HepG2 (cell line): ENCODE data around the gene MAT2A. TPM values are rescaled to one million over a fixed set of nuclear protein-coding genes. Genes with fewer than 3 reads are reported as not detected.

ENCODE experiments used
- ATAC-seq: fragments of 200-7000 bp; cut with Tn5 transposase; 3 replicates; pipeline ENCODE4 v1.9.1; 2020; ENCODE audit warnings: mild to moderate bottlenecking, moderate library complexity
- BruUV-seq: library from RNA; stranded (reverse); fragments of 400-500 nt; replicated peaks from 2 replicates; lab custom pipeline; 2021; lab: Mats Ljungman, UMichigan
- CTCF ChIA-PET: fragments of 300-600 bp; formaldehyde crosslinking; extraction: SDS; loops from one replicate; lab custom pipeline; 2021; ENCODE audit warnings: low total read pairs, inconsistent platforms, low intra/inter-chr PET ratio; lab: Yijun Ruan, JAX
- POLR2A ChIA-PET: fragments of 350-600 bp; sonication (Branson Sonifier 250); formaldehyde crosslinking; loops from one replicate; lab custom pipeline; 2020; ENCODE audit warnings: antibody characterized with exemption, inconsistent platforms; lab: Yijun Ruan, JAX
- DNase-seq: peaks from one replicate; pipeline ENCODE4 v3.0.0-alpha.2; 2015; ENCODE audit warnings: low spot score
- FAIRE-seq: peaks from 3 replicates; lab custom pipeline; 2011; peaks lifted over from hg19 to GRCh38; lab: Jason Lieb, UNC
- H2AFZ ChIP-seq: one replicate; pipeline ENCODE4 v1.6.1; 2011; ENCODE audit warnings: low read length, inconsistent platforms
- H3K27ac ChIP-seq: fragments of 300-600 bp; 3 replicates; pipeline ENCODE4 v1.8.0; 2011; ENCODE audit warnings: mixed run types, mild to moderate bottlenecking, mixed read lengths, low read length, inconsistent platforms; ENCODE audit not compliant: insufficient read depth; ENCODE audit errors: extremely low read length
- H3K27me3 ChIP-seq, 2 experiments: fragments of 200-600 bp in 1 of 2; 2 replicates in 1 of 2; 3 replicates in 1 of 2; pipeline versions ENCODE4 v1.6.0 to v1.8.0; 2011; ENCODE audit warnings: low read length in 2 of 2, mild to moderate bottlenecking in 2 of 2, moderate library complexity in 2 of 2, inconsistent platforms in 1 of 2; ENCODE audit not compliant: insufficient read depth in 2 of 2, control insufficient read depth in 1 of 2
- H3K36me3 ChIP-seq, 2 experiments: fragments of 200-600 bp in 1 of 2; replicated peaks in 1 of 2; 2 replicates in 1 of 2; 3 replicates in 1 of 2; pipeline versions ENCODE4 v1.5.1 to v1.8.0; 2011; ENCODE audit warnings: low read length in 2 of 2, inconsistent platforms in 1 of 2; ENCODE audit not compliant: insufficient read depth in 2 of 2, control insufficient read depth in 1 of 2
- H3K4me1 ChIP-seq: 2 replicates; pipeline ENCODE4 v1.5.1; 2012; ENCODE audit warnings: low read length, inconsistent platforms; ENCODE audit not compliant: insufficient read depth
- H3K4me2 ChIP-seq: 2 replicates; pipeline ENCODE4 v1.6.0; 2011; ENCODE audit warnings: low read depth, low read length, inconsistent platforms
- H3K4me3 ChIP-seq, 3 experiments: fragments of 200-600 bp in 1 of 3; sonication (generic), shearing (Covaris generic) in 1 of 3; replicated peaks in 1 of 3; 2 replicates each; pipeline ENCODE4 v1.5.1; 2011 to 2016; ENCODE audit warnings: low read length in 3 of 3, inconsistent platforms in 2 of 3, low read depth in 2 of 3, mild to moderate bottlenecking in 2 of 3, control low read depth in 1 of 3, mixed read lengths in 1 of 3; ENCODE audit not compliant: insufficient read depth in 1 of 3
- H3K79me2 ChIP-seq: one replicate; pipeline ENCODE4 v1.6.1; 2011; ENCODE audit warnings: low read length, inconsistent platforms; ENCODE audit not compliant: insufficient read depth
- H3K9ac ChIP-seq: 2 replicates; pipeline ENCODE4 v1.6.0; 2011; ENCODE audit warnings: mild to moderate bottlenecking, low read depth, low read length, inconsistent platforms; ENCODE audit not compliant: insufficient read depth
- H3K9me3 ChIP-seq: 2 replicates; pipeline ENCODE4 v1.5.1; 2012; ENCODE audit warnings: mild to moderate bottlenecking, low read length
- H4K20me1 ChIP-seq: 2 replicates; pipeline ENCODE4 v1.6.0; 2011; ENCODE audit warnings: inconsistent platforms, mild to moderate bottlenecking, low read length, moderate library complexity; ENCODE audit not compliant: insufficient read depth
- HINFP ChIP-seq: sonication (generic); formaldehyde crosslinking; IDR thresholded peaks from 2 replicates; pipeline ENCODE4 v1.4.0; 2020; ENCODE audit warnings: low read depth, mild to moderate bottlenecking, missing genetic modification reagents
- HNRNPLL ChIP-seq: fragments of 200-400 bp; formaldehyde crosslinking; IDR thresholded peaks from 2 replicates; pipeline ENCODE4 v1.6.1; 2017; ENCODE audit warnings: mild to moderate bottlenecking, low read depth, low read length; ENCODE audit not compliant: poor library complexity, severe bottlenecking
- ZBTB42 ChIP-seq: sonication (generic); formaldehyde crosslinking; IDR thresholded peaks from 2 replicates; pipeline ENCODE4 v1.5.0; 2020; ENCODE audit warnings: mild to moderate bottlenecking, missing genetic modification reagents
- ZFP41 ChIP-seq: sonication (generic); formaldehyde crosslinking; IDR thresholded peaks from 2 replicates; pipeline ENCODE4 v1.4.0; 2020; ENCODE audit warnings: mild to moderate bottlenecking, missing genetic modification reagents, borderline replicate concordance
- ZMYM3 ChIP-seq: sonication (generic); formaldehyde crosslinking; IDR thresholded peaks from 2 replicates; pipeline ENCODE4 v1.5.1; 2020; ENCODE audit warnings: mild to moderate bottlenecking, missing genetic modification reagents
- ZNF441 ChIP-seq: sonication (generic); formaldehyde crosslinking; IDR thresholded peaks from 2 replicates; pipeline ENCODE4 v1.7.0; 2021; ENCODE audit warnings: missing genetic modification reagents, borderline replicate concordance
- ZNF652 ChIP-seq: IDR thresholded peaks from 2 replicates; pipeline ENCODE4 v1.6.1; 2016; ENCODE audit warnings: low read depth, borderline replicate concordance
- ZNF839 ChIP-seq: sonication (generic); formaldehyde crosslinking; IDR thresholded peaks from 2 replicates; pipeline ENCODE4 v1.4.0; 2020; ENCODE audit warnings: missing genetic modification reagents, mild to moderate bottlenecking, borderline replicate concordance
- ZSCAN9 ChIP-seq: IDR thresholded peaks from 2 replicates; pipeline ENCODE4 v1.6.1; 2016; ENCODE audit warnings: borderline replicate concordance
- WGBS: methylation state at CpG from one replicate; pipeline ENCODE4 v1.1.6; 2017; ENCODE audit warnings: low lambda C conversion rate; 5-methylcytosine and 5-hydroxymethylcytosine counted together
- in situ Hi-C: cut with HindIII; loops from 2 replicates; pipeline ENCODE4 v1.10.0; 2017; ENCODE audit warnings: low pct_unique_long_range_greater_than_20kb; ENCODE audit not compliant: extremely low pct_ligation_motif_present
- intact Hi-C: fragments of 100-400 bp; cut with micrococcal nuclease; formaldehyde crosslinking; loops from one replicate; pipeline ENCODE4 v1.10.0; 2022; ENCODE audit not compliant: unreplicated experiment
- polyA plus RNA-seq, 8 experiments: library from polyadenylated mRNA; depleted of rRNA in 3 of 8; stranded (reverse) in 7 of 8; unstranded in 1 of 8; fragments of >200 nt; fragmentation: Illumina TruSeq in 4 of 8; extraction: Trizol in 4 of 8; gene quantifications; 2 replicates each; pipeline versions ENCODE4 v1.2.1 to v1.2.3, GENCODE V29; 2011 to 2016; ENCODE audit warnings: low read depth in 4 of 8, missing spikeins in 1 of 8, mixed read lengths in 1 of 8; ENCODE audit not compliant: insufficient read depth in 1 of 8
- total RNA-seq, 5 experiments: library from RNA; depleted of rRNA; stranded (reverse); fragments of >200 nt; fragmentation: Illumina TruSeq; extraction: Trizol; gene quantifications; 2 replicates each; pipeline ENCODE4 v1.2.3, GENCODE V29; 2016; ENCODE audit warnings: low read depth in 1 of 5
- TF ChIP-seq, protein P1 (sequence below), 2 experiments: sonication (generic) in 1 of 2; formaldehyde crosslinking in 1 of 2; IDR thresholded peaks; 2 replicates each; pipeline versions ENCODE4 v1.6.1 to v1.9.0; 2014 to 2022; ENCODE audit warnings: antibody characterized with exemption in 1 of 2, borderline replicate concordance in 1 of 2, inconsistent platforms in 1 of 2, low read depth in 1 of 2, missing genetic modification reagents in 1 of 2
- TF ChIP-seq, protein P2 (sequence below): sonication (generic); formaldehyde crosslinking; IDR thresholded peaks from 2 replicates; pipeline ENCODE4 v1.4.0; 2020; ENCODE audit warnings: missing genetic modification reagents

The MAT2A gene
- total and polyA plus RNA-seq, 2 of the 13 experiments (the other 11 are each of a cell fraction or from before 2014, with no cell fraction given) = 155 to 331 TPM

DNA sequence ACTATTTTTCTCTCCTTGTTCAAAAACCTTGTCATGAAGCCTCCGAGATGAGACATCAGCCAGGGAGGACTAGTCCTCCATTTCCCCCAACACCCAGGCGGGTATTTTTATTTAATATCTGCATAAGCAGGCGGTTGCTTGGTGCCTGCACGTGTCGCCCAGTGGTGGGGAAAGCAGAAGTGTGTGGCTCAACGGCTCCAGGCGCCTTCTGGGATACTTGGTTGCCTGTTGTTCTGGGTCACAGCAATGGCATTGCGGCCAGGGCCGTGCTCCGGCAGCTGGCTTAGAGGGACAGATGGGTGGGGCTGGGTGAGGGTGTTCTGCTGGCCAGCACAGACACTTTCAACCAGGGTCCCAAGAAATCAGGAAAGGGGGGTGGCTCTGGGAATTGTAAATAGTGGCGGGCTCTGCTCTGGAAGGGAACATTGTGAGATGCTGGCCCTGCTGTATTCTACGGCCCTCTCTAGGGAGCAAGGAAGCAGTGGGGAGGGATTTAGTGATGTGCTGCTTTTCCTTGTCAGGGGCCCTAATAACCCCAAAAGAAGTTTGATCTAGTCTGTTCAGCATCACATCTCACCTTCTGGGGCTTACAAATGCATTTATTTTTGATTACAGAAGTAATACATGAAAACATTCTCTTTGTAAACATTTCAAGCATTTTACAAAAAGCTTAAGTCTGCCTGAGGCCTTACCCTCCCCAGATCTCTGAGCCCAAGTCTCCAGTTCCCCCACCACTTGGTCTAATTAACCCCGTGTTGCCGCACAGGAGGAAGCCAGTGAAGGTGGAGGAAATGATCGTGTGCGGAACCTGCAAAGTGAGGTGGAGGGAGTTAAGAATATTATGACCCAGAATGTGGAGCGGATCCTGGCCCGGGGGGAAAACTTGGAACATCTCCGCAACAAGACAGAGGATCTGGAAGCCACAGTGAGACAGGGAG, 39.5 kb downstream of the MAT2A start:
- FAIRE-seq (no peak), ATAC-seq (peak; percentile 65), DNase-seq (no peak)
- Histone ChIP-seq H3K4me1 (peaks cover 60% of the 10 kb centered on the region), H2AFZ (peak overlapping the region; percentile 7), H3K27me3 (no peaks in the 10 kb centered on the region; a peak in 1 of 5 replicates), H3K36me3 (peaks cover 0 to 7% of the 10 kb centered on the region in 2 experiments; a peak in 4 of 5 replicates), H3K9me3 (no peaks in the 10 kb centered on the region), H3K27ac (peak overlapping the region; percentile 64), H4K20me1 (no peaks in the 10 kb centered on the region), H3K79me2 (peaks cover 12% of the 10 kb centered on the region), H3K4me2 (peak overlapping the region; percentile 95), H3K9ac (peak overlapping the region; percentile 80), H3K4me3 (peak overlapping the region; percentile 79 to 90 (median 87))
- CTCF ChIA-PET = no interaction called here
- BruUV-seq = no TSS peak
- 34% methylated on average over 18 of the region's 19 CpGs for WGBS
- in situ Hi-C loops (no loop called here), intact Hi-C loops (no loop called here)
- POLR2A ChIA-PET = interaction anchor here (0.7 to 12.7 kb wide), 22 partner anchors 9 to 179 kb away, joined by 3 to 201 read pairs (median 8); partner anchors contain the start of genes C2orf68, GGCX, MAT2A and RNF181
- TF ChIP-seq ZNF652 (CRISPR knock-in tag) (peak; percentile 66; the same call in 1 of the 2 replicates), HINFP (no peak), ZSCAN9 (CRISPR knock-in tag) (no peak), ZNF839 (CRISPR knock-in tag) (no peak), ZMYM3 (CRISPR knock-in tag) (no peak), HNRNPLL (peak; percentile 0), ZBTB42 (CRISPR knock-in tag) (no peak), ZNF441 (peak; percentile 59; the same call in 1 of the 2 replicates), ZFP41 (CRISPR knock-in tag) (no peak)
- TF ChIP-seq, protein P1, sequence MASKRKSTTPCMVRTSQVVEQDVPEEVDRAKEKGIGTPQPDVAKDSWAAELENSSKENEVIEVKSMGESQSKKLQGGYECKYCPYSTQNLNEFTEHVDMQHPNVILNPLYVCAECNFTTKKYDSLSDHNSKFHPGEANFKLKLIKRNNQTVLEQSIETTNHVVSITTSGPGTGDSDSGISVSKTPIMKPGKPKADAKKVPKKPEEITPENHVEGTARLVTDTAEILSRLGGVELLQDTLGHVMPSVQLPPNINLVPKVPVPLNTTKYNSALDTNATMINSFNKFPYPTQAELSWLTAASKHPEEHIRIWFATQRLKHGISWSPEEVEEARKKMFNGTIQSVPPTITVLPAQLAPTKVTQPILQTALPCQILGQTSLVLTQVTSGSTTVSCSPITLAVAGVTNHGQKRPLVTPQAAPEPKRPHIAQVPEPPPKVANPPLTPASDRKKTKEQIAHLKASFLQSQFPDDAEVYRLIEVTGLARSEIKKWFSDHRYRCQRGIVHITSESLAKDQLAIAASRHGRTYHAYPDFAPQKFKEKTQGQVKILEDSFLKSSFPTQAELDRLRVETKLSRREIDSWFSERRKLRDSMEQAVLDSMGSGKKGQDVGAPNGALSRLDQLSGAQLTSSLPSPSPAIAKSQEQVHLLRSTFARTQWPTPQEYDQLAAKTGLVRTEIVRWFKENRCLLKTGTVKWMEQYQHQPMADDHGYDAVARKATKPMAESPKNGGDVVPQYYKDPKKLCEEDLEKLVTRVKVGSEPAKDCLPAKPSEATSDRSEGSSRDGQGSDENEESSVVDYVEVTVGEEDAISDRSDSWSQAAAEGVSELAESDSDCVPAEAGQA (IDR thresholded peaks at IDR 0.05; ENCODE audit: low read depth) = no peak
- TF ChIP-seq, protein P1 (CRISPR knock-in tag; IDR thresholded peaks at IDR 0.05; ENCODE audit: borderline replicate concordance) = no peak
- TF ChIP-seq, protein P2, sequence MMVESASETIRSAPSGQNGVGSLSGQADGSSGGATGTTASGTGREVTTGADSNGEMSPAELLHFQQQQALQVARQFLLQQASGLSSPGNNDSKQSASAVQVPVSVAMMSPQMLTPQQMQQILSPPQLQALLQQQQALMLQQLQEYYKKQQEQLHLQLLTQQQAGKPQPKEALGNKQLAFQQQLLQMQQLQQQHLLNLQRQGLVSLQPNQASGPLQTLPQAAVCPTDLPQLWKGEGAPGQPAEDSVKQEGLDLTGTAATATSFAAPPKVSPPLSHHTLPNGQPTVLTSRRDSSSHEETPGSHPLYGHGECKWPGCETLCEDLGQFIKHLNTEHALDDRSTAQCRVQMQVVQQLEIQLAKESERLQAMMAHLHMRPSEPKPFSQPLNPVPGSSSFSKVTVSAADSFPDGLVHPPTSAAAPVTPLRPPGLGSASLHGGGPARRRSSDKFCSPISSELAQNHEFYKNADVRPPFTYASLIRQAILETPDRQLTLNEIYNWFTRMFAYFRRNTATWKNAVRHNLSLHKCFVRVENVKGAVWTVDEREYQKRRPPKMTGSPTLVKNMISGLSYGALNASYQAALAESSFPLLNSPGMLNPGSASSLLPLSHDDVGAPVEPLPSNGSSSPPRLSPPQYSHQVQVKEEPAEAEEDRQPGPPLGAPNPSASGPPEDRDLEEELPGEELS (CRISPR knock-in tag) = 0 out of 2 replicates have a peak, but pooled peaks have one; percentile 29
